HG02798 (cell line): Measurements from ENCODE around the gene YTHDC1.

Experiments
- ATAC-seq: cut with Tn5 transposase; IDR thresholded peaks from one replicate; pipeline ENCODE4 v1.9.1; 2021; ENCODE audit warnings: mild to moderate bottlenecking; ENCODE audit not compliant: unreplicated experiment, poor library complexity

Gene YTHDC1

GRCh38 chr4:68360231-68360968 lies 10.5 kb upstream of the YTHDC1 start:
- ATAC-seq, result no peak

GRCh38 chr4:68359508-68359907 lies 9.6 kb upstream of the YTHDC1 start:
- ATAC-seq, result peak; percentile 92

GRCh38 chr4:68358988-68359387 lies 9.1 kb upstream of the YTHDC1 start:
- ATAC-seq, result peak; percentile 5

GRCh38 chr4:68352791-68353190 lies 2.9 kb upstream of the YTHDC1 start:
- ATAC-seq, result no peak

GRCh38 chr4:68349279-68349648 lies 626 bp downstream of the YTHDC1 start:
- ATAC-seq, result peak; percentile 9

- no peak for ATAC-seq
These were observed 1.3 kb downstream of the YTHDC1 start for GRCh38 chr4:68348577-68348976.

GRCh38 chr4:68347845-68348244 lies 2.0 kb downstream of the YTHDC1 start:
- no peak for ATAC-seq

GRCh38 chr4:68346461-68346860 lies 3.4 kb downstream of the YTHDC1 start:
- ATAC-seq, result no peak

- no peak for ATAC-seq
These were observed 5.1 kb downstream of the YTHDC1 start for GRCh38 chr4:68344785-68345184.

- no peak for ATAC-seq
These were observed 5.8 kb downstream of the YTHDC1 start for GRCh38 chr4:68344049-68344448.

- ATAC-seq, result no peak
These were observed 7.8 kb downstream of the YTHDC1 start for GRCh38 chr4:68342134-68342533.

- no peak for ATAC-seq
These were observed 11.3 kb downstream of the YTHDC1 start for GRCh38 chr4:68338625-68339024.

- no peak for ATAC-seq
These were observed 12.4 kb downstream of the YTHDC1 start for GRCh38 chr4:68337522-68337921.

- ATAC-seq, result no peak
These were observed 12.9 kb downstream of the YTHDC1 start for GRCh38 chr4:68337004-68337403.

- no peak for ATAC-seq
These were observed 13.4 kb downstream of the YTHDC1 start for GRCh38 chr4:68336530-68336929.

- ATAC-seq, result no peak
These were observed 23.7 kb downstream of the YTHDC1 start for GRCh38 chr4:68326141-68326540.

GRCh38 chr4:68324519-68325262 lies 25.2 kb downstream of the YTHDC1 start:
- peak; percentile 52 for ATAC-seq

GRCh38 chr4:68319040-68319439 lies 30.9 kb downstream of the YTHDC1 start:
- no peak for ATAC-seq

GRCh38 chr4:68316193-68316969 lies 33.5 kb downstream of the YTHDC1 start:
- no peak for ATAC-seq

- ATAC-seq, result no peak
These were observed 39.1 kb downstream of the YTHDC1 start for GRCh38 chr4:68310651-68311247.

- no peak for ATAC-seq
These were observed 45.2 kb downstream of the YTHDC1 start for GRCh38 chr4:68304731-68305130.
